Activated T-cell treated with anti-CD3 and anti-CD28 coated beads, Interleukin-2, amount 50 U/mL, for 48 hours (primary cell): Measurements from ENCODE around the gene HLA-DQA2.
"Not testable (repeated sequence)": the region's sequence is repeated elsewhere in the genome, so short reads cannot be mapped to it uniquely, and the experiment has no call there.

ENCODE experiments used
- DNase-seq, 2 experiments: peaks; one replicate each; pipeline ENCODE4 v3.0.0-alpha.2; 2020

The HLA-DQA2 gene

GRCh38 chr6:32782923-32783322 lies 41.7 kb downstream of the HLA-DQA2 start:
- not testable (repeated sequence) for DNase-seq

DNA sequence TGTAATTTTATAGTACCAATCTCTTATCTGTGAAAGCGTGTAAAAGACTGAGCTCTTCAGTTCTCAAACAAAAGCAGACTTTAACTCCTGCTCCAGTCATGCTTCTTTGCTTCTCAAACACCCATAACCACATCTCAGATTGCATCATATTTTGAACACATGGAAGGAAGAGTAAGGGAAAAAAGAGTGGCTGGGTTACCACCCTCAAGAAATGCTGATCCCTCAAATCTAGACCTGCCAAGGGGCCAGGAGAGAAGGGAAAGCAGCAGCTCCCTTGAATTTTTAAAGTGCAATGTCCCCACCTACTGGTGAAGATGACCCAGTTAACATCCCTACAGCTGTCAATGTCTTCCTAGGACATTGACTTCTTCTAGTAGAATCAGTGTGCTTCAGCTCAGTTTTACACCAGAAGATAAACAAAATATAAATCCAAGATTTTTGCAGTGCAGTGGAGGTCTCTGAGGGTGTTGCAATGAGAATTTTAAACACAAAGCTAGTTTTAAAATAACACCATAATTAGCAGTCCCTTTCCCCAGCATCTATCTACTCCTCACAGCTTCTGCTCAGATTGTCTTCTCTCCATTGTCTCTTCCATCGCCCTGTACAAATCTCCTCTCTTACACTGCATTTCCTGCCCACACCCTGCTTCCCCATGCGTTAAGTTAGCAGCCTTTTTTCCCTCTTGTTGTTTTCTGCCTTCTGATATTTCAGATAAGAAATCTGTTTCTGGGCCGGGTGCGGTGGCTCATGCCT lies 44.8 kb downstream of the HLA-DQA2 start:
- peak in 1 of 2 experiments; percentile 24 for DNase-seq

DNA sequence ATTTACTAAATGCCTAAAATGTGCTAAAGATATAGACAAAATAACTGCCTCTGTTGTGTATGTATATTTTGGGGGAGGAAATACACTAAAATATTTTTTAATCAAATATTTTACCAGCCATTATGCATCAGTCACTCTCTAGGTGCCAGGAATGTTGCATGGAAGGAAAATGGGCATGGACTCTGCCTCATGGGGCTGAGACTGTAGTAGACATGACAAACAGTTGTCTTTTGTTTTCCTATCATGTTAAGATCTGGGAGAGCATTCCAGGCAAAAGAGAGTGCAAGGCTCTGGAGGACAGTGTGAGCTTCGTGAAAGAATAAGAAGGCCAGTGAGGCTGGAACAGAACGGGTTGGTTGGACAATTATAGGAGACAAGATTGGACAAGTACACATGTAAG lies 49.1 kb downstream of the HLA-DQA2 start:
- DNase-seq = no peak

DNA sequence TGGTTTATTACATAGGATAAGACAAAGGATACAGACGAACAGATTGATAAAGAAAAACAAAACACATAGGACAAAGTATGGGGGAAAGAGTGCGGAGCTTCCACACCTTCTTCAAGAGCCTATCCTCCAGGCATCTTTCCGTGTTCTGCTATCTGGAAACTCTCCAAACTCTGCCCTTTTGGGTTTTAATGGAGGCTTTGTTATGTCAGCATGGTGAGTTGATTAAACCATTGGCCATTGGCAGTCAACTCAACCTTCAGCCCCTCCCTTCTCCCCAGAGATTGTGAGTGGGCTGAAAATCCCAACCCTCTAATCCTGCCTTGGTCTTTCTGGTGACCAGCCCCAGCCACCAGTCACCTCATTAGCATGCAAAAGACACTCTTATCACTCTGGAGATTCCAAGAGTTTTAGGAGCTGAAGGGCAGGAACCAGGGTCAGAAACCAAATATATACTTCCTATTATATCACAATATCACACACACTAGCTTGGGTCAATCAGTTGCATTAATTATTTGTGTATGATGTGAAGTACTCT lies 51.8 kb downstream of the HLA-DQA2 start:
- no peak for DNase-seq

GRCh38 chr6:32794510-32794909 lies 53.3 kb downstream of the HLA-DQA2 start:
- no peak for DNase-seq
